ENCODE measurements around the gene ENTPD2. TPM values are rescaled to one million over a fixed set of nuclear protein-coding genes. Genes with fewer than 3 reads are reported as not detected.

Gene ENTPD2
- total and polyA plus RNA-seq, 9 of the 15 experiments (the other 6 are each of a cell fraction or from before 2014, with no cell fraction given), result 0.04 to 0.60 (median 0.14) TPM; not detected in 4

- no peak for TF ChIP-seq ZSCAN32 (CRISPR knock-in tag; IDR thresholded peaks at IDR 0.05)
- TF ChIP-seq BCL6 (CRISPR knock-in tag; IDR thresholded peaks at IDR 0.05), result no peak
- peak; percentile 95 for TF ChIP-seq TFAP4 (CRISPR knock-in tag; IDR thresholded peaks at IDR 0.05; ENCODE audit: borderline replicate concordance)
- TF ChIP-seq GATAD2A (IDR thresholded peaks at IDR 0.05), result no peak
- TF ChIP-seq NELFE (IDR thresholded peaks at IDR 0.05; ENCODE audit: insufficient read depth, insufficient read length), result no peak
- TF ChIP-seq RNF2 (IDR thresholded peaks at IDR 0.05), result no peak
- TF ChIP-seq ZNF408 (CRISPR knock-in tag; IDR thresholded peaks at IDR 0.05; ENCODE audit: low read depth), result no peak
- TF ChIP-seq FUS (optimal IDR thresholded peaks at IDR 0.05; ENCODE audit: low read depth, low read length), result no peak
- TF ChIP-seq HNRNPLL (IDR thresholded peaks at IDR 0.05; ENCODE audit: low read depth, low read length, poor library complexity, severe bottlenecking), result no peak
- TF ChIP-seq MAFK (IDR thresholded peaks at IDR 0.05; ENCODE audit: low read length), result no peak
- TF ChIP-seq XRCC4 (IDR thresholded peaks at IDR 0.05; ENCODE audit: extremely low read depth, insufficient read depth, insufficient read length), result no peak
- TF ChIP-seq NFIX (CRISPR knock-in tag; IDR thresholded peaks at IDR 0.05; ENCODE audit: low read depth), result no peak
- TF ChIP-seq MCM5 (IDR thresholded peaks at IDR 0.05; ENCODE audit: low read depth), result no peak
- TF ChIP-seq ZNF354B (CRISPR knock-in tag; IDR thresholded peaks at IDR 0.05), result no peak
- TF ChIP-seq CTBP1 (IDR thresholded peaks at IDR 0.05; ENCODE audit: borderline replicate concordance), result no peak
- no peak for TF ChIP-seq PHF8 (IDR thresholded peaks at IDR 0.05; ENCODE audit: borderline replicate concordance, low read length)
- no peak for TF ChIP-seq CBFA2T3 (IDR thresholded peaks at IDR 0.05)
- no peak for TF ChIP-seq NFRKB (IDR thresholded peaks at IDR 0.05; ENCODE audit: low read depth)
- TF ChIP-seq DMBX1 (CRISPR knock-in tag; IDR thresholded peaks at IDR 0.05; ENCODE audit: borderline replicate concordance), result no peak
- no peak for TF ChIP-seq PPARD (CRISPR knock-in tag; IDR thresholded peaks at IDR 0.05)
- no peak for TF ChIP-seq E2F3 (CRISPR knock-in tag; IDR thresholded peaks at IDR 0.05)
- TF ChIP-seq MNT (conservative IDR thresholded peaks at IDR 0.05), result peak in 1 of 2 experiments; percentile 22; a peak in 1 of 4 replicates
- no peak for TF ChIP-seq ZBTB1 (CRISPR knock-in tag; IDR thresholded peaks at IDR 0.05; ENCODE audit: borderline replicate concordance, low read depth)
- TF ChIP-seq E2F5 (CRISPR knock-in tag; IDR thresholded peaks at IDR 0.05), result no peak
- no peak for TF ChIP-seq ZNF57 (CRISPR knock-in tag; IDR thresholded peaks at IDR 0.05)
- TF ChIP-seq HOMEZ (CRISPR knock-in tag; IDR thresholded peaks at IDR 0.05), result no peak
- TF ChIP-seq CHD4 (IDR thresholded peaks at IDR 0.05; ENCODE audit: insufficient read depth, insufficient replicate concordance, low read depth, low read length, poor library complexity, severe bottlenecking), result no peak
- TF ChIP-seq SAFB2 (IDR thresholded peaks at IDR 0.05; ENCODE audit: borderline replicate concordance, low read depth, low read length, severe bottlenecking), result no peak
Observed at GRCh38 chr9:137070906-137071275, 17.0 kb upstream of the ENTPD2 start (continued).

Data from K562 (cell line).